DMS79 treated with DMSO at 0.1 percent for 48 hours (cell line): ENCODE results near the gene CDK5.
"Not testable (repeated sequence)": the region's sequence is repeated elsewhere in the genome, so short reads cannot be mapped to it uniquely, and the experiment has no call there.

Experiments
- DNase-seq: peaks from one replicate; lab custom pipeline; 2025; lab: John Stamatoyannopoulos, UW

Gene CDK5

DNA sequence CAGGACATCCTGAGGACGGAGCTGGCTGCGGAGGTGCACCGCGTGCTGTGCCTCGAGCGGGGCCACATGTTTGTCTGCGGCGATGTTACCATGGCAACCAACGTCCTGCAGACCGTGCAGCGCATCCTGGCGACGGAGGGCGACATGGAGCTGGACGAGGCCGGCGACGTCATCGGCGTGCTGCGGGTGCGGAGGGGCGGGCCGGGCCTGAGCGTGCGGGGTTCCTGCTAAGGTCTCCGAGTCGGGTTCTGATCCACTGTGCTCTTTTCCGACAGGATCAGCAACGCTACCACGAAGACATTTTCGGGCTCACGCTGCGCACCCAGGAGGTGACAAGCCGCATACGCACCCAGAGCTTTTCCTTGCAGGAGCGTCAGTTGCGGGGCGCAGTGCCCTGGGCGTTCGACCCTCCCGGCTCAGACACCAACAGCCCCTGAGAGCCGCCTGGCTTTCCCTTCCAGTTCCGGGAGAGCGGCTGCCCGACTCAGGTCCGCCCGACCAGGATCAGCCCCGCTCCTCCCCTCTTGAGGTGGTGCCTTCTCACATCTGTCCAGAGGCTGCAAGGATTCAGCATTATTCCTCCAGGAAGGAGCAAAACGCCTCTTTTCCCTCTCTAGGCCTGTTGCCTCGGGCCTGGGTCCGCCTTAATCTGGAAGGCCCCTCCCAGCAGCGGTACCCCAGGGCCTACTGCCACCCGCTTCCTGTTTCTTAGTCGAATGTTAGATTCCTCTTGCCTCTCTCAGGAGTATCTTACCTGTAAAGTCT lies 43.8 kb downstream of the CDK5 start:
- no peak for DNase-seq

DNA sequence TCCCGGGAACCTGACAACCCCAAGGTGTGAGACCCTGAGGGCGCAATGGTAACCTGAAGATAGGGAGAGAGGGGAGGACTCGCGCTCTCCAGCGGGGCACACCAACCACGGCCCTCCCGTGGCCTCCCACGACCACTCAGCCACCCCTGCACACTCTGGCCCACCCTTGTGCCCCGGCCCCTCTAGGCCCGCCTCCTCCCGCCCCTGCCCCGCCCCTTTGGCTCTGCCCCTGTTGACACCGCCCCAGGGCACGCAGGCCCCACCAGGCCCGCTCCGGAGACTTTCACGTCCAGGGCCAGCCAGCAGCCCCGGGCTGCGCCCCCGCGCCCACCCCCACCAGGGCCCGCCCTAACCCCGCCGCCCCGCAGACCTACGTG lies 44.4 kb downstream of the CDK5 start:
- DNase-seq, result no peak

DNA sequence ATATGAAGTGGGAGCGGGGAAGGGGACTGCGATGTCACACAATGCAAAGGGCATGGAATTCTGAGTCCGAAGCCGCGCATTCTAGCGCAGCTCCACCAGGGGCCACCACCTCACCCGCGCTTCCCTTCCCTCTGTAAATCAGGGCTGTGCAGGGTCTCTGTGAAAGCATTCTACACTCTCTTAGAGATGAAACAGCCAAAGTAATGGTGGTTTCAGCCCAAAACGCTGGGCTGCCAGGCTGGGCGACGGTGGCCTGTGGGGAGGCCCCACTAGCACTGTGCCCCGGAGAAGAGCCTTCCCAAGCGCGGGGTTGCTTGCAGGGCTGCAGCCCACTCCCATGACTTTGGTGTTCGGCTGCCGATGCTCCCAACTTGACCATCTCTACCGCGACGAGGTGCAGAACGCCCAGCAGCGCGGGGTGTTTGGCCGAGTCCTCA lies 44.8 kb downstream of the CDK5 start:
- no peak for DNase-seq

GRCh38 chr7:151012031-151012692 lies 45.5 kb downstream of the CDK5 start:
- DNase-seq, result no peak

GRCh38 chr7:151011616-151012015 lies 46.1 kb downstream of the CDK5 start:
- not testable (repeated sequence) for DNase-seq

DNA sequence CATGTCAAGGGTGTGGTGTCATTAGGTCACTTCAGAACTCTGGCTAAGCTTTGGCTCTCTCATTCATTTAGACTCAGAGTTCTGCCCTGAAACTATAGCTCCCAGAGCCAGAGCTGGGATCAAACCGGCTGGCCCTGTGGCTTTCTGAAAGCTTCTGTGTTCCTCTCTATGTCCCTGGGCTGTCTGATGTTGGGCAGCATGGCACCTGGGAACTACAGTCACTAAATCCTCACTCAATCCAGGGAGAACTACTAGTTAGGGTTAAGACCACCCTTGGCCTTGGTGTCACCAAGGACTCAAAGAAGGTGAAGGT lies 46.6 kb downstream of the CDK5 start:
- no peak for DNase-seq

- DNase-seq, result no peak
Observed at GRCh38 chr7:151010307-151011096, 47.2 kb downstream of the CDK5 start.

GRCh38 chr7:151010037-151010306 lies 47.7 kb downstream of the CDK5 start:
- DNase-seq, result no peak

- no peak for DNase-seq
Observed at GRCh38 chr7:151009327-151010036, 48.2 kb downstream of the CDK5 start.

DNA sequence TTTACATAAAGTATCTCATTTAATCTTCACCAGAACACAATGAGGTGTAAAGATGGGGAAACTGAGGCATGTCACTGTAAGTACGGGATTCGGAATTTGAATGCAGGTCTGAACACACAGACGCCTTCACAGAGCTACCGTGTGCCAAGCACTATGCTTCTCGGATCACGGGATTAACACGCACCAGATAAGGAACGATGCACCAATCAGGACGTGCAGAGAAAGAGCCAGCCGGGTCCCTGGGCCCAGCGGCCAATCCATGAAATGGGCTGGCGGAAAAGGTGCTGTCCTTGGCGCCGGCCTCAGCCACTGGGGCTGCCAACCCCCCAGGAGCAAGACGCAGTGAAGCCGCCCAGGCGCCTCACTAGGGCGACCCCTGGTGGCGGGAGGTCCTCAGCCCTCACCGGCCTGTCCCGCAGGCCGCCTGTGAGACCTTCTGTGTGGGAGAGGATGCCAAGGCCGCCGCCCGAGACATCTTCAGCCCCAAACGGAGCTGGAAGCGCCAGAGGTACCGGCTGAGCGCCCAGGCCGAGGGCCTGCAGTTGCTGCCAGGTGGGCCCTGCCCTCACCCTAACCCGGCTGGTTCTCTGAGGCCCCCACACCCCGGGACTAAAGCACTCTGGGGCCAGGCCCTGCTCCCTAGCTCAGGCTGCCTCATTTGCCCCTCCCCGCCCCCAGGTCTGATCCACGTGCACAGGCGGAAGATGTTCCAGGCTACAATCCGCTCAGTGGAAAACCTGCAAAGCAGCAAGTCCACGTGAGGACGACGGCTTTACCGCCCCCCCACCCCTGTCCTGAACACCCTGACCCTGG lies 49.0 kb downstream of the CDK5 start:
- DNase-seq, result no peak

GRCh38 chr7:151008143-151008510 lies 49.6 kb downstream of the CDK5 start:
- DNase-seq, result no peak

DNA sequence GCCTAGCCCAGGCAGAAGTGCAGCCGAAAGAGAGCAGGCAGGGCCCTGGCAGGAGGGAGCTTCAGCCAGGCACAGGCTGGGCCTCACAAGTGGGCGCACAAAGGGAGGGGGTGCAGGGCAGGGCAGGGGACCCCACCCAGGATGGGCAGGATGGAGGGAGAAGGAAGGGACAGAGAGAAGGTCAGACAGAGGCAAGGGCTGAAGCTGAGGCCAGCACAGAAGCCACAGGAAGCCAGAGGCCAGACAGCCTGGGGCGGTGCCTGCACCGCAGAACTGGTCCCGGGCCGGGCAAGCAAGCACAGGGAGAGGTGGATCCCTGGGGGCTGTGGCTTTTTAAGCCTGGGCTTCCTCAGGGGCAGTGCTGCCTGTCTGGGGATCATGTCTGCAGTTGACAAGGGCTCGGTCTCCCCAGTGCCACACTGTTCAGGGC lies 50.2 kb downstream of the CDK5 start:
- DNase-seq, result no peak

DNA sequence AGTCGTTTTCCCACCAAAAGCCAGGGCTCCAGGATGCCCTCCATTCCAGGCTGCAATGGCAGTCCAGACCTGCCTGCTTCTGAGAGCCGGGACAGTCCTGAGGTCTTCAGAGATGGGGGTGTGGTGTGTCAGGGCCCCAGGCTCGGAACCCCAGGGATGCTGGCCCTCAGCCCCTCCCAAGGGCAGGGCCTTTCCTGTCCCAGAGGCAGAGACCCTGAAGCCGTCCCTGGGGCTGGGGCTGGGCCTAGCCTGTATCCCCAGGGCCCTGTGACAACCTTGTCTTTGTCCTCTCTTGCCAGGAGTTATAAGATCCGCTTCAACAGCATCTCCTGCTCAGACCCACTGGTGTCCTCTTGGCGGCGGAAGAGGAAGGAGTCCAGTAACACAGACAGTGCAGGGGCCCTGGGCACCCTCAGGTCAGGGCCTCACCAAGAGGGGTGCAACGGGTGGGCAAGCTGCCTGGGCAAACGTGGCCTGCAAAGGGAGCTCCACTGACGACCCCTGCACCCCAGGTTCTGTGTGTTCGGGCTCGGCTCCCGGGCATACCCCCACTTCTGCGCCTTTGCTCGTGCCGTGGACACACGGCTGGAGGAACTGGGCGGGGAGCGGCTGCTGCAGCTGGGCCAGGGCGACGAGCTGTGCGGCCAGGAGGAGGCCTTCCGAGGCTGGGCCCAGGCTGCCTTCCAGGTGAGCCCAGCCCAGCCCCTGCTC lies 51.0 kb downstream of the CDK5 start:
- no peak for DNase-seq

DNA sequence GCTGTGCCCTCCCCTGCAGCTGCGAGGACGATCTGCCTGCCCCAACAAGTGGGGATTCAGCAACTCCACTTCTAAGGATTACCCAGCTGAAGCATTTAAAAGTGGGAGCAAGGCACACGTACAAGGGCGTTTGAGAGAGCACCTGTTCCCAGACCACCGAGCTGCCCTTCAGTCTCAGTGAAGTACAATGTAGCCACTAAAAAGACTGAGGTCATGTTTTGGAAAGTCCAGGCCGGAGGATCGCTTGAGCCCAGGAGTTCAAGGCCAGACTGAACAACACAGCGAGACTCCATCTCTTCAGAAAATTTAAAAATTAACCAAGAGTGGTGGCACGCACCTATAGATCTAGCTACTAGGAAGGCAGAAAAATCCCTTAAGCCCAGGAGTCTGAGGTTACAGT lies 52.1 kb downstream of the CDK5 start:
- no peak for DNase-seq
